HUES6 (cell line): ENCODE data around the gene REEP1.

Source experiments
- H3K27ac ChIP-seq: 2 replicates; pipeline ENCODE4 v1.7.0; 2013; ENCODE audit warnings: low read depth, mild to moderate bottlenecking, low read length, inconsistent platforms
- H3K27me3 ChIP-seq: 2 replicates; pipeline ENCODE4 v1.6.1; 2013; ENCODE audit warnings: low read length; ENCODE audit not compliant: control insufficient read depth, insufficient read depth
- H3K36me3 ChIP-seq: 2 replicates; pipeline ENCODE4 v1.6.1; 2013; ENCODE audit warnings: low read length; ENCODE audit not compliant: control insufficient read depth, insufficient read depth
- H3K4me1 ChIP-seq: 2 replicates; pipeline ENCODE4 v1.6.1; 2013; ENCODE audit warnings: low read length; ENCODE audit not compliant: control insufficient read depth, insufficient read depth
- H3K4me3 ChIP-seq: 2 replicates; pipeline ENCODE4 v1.5.1; 2013; ENCODE audit warnings: low read depth, low read length
- H3K9ac ChIP-seq: one replicate; pipeline ENCODE4 v1.6.1; 2013; ENCODE audit warnings: mild to moderate bottlenecking, low read length
- H3K9me3 ChIP-seq: 2 replicates; pipeline ENCODE4 v1.6.1; 2013; ENCODE audit warnings: low read depth, low read length; ENCODE audit not compliant: control insufficient read depth, insufficient read depth

The REEP1 gene

DNA sequence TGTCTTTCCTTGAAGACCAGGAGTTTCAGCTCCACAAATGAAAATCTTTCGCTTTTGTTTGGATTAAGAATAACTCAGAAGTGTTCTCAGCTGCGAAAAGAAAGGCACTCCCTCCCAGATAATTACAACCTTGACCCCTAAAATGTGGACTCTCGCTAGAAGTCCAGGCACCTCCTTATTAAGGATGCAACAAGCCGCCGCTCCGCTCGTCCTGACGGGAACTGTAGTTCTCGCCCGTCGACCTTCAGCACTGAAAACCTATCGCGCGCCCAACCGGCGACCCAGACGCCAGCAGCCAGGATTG, 142.7 kb downstream of the REEP1 start:
- Histone ChIP-seq H3K27me3 (no peaks in the 10 kb centered on the region), H3K4me1 (peaks cover 5% of the 10 kb centered on the region; the same call in 1 of the 2 replicates), H3K9me3 (no peaks in the 10 kb centered on the region), H3K27ac (no peak overlapping the region; the same call in 1 of the 2 replicates), H3K36me3 (peaks cover 5% of the 10 kb centered on the region; the same call in 1 of the 2 replicates), H3K4me3 (peak overlapping the region; percentile 96), H3K9ac (peak overlapping the region; percentile 99)

DNA sequence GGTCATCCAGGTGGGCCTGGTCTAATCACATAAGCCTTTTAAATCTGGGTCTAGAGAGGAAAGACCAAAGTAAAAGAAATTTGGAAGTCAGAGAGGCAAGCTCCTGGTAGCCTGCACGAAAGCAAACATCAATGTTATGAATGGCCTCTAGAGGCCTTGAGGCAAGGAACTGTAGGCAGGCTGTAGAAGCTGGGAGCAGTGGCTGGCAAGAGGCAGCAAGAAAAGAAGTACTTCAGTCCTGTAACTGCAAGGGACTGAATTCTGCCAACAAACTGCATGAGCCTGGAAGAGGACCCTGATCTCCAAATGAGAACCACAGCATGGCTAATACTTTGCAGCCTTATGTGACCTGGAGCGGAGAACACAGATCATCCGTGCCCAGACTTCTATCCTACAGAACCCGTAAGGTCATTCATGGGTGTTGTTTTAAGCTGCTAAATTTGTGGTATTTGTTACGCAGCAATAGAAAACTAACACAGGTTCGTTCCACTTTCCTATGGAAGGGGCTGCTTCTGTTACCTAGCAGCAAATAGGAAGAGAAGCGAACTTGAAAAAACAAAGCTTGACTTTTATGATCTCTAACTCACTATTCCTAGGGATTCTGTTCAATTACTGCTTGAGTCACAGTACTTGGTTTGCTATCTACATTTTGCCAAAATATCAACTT, 143.4 kb downstream of the REEP1 start:
- peaks cover 5% of the 10 kb centered on the region; the same call in 1 of the 2 replicates for H3K36me3 ChIP-seq
- no peaks in the 10 kb centered on the region for H3K9me3 ChIP-seq
- no peak overlapping the region for H3K27ac ChIP-seq
- H3K9ac ChIP-seq: peak overlapping the region; percentile 73
- H3K4me3 ChIP-seq: peak overlapping the region; percentile 96
- no peaks in the 10 kb centered on the region for H3K27me3 ChIP-seq
- peaks cover 5% of the 10 kb centered on the region; the same call in 1 of the 2 replicates for H3K4me1 ChIP-seq

DNA sequence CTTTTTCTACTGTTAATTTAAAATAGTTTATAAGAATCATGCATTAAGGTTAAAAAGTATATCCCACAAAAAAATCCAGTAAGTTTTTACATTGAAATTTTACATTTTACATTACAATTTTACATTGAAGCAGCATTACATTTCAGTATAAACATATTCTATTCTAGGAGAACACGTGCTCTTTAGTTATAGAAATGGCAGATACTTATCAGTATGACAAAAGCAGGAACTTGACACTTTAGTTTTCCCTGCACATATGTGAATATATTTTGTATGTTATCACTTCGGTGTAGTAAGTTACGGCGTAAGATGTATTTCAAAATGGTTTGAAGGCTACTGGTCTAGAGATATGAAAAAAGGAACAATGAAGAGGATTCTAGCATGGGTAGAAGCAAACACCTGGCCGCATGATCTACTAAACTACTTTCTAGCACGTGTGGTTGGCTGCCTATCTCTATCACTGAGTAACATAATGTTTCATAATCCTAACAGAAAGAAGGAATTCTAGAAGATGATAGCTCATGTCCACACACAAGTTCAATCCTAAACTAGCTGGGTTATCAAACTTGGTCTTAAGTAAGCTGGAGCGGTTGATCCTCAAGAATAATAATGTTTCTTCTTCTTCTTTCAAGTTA, 147.5 kb downstream of the REEP1 start:
- H3K27me3 ChIP-seq: no peaks in the 10 kb centered on the region
- no peak overlapping the region for H3K4me3 ChIP-seq
- peaks cover 10% of the 10 kb centered on the region for H3K36me3 ChIP-seq
- no peak overlapping the region for H3K9ac ChIP-seq
- peaks cover 5% of the 10 kb centered on the region; the same call in 1 of the 2 replicates for H3K4me1 ChIP-seq
- H3K9me3 ChIP-seq: no peaks in the 10 kb centered on the region
- no peak overlapping the region for H3K27ac ChIP-seq

DNA sequence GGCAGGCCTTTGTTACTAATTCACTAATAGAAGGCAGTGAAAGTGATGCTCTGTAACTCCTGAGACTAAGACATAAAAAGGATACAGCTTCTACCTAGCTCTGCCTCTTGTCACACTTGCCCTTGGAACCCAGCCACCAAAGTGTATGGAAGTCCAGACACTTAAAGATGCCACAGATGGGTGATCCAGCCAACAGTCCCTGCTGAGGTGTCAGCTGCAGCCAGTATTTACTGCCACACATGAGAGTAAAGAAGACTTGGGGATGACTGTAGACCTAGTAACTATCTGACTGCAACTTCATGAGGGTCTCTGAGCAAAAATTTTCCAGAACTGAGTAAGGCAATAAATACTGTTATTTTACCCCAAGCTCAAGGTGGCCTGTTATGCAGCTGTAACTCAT, 151.0 kb downstream of the REEP1 start:
- H3K4me1 ChIP-seq: no peaks in the 10 kb centered on the region
- H3K27me3 ChIP-seq: no peaks in the 10 kb centered on the region
- peaks cover 10% of the 10 kb centered on the region for H3K36me3 ChIP-seq
- H3K4me3 ChIP-seq: no peak overlapping the region
- no peaks in the 10 kb centered on the region for H3K9me3 ChIP-seq
- H3K27ac ChIP-seq: no peak overlapping the region
- no peak overlapping the region for H3K9ac ChIP-seq

DNA sequence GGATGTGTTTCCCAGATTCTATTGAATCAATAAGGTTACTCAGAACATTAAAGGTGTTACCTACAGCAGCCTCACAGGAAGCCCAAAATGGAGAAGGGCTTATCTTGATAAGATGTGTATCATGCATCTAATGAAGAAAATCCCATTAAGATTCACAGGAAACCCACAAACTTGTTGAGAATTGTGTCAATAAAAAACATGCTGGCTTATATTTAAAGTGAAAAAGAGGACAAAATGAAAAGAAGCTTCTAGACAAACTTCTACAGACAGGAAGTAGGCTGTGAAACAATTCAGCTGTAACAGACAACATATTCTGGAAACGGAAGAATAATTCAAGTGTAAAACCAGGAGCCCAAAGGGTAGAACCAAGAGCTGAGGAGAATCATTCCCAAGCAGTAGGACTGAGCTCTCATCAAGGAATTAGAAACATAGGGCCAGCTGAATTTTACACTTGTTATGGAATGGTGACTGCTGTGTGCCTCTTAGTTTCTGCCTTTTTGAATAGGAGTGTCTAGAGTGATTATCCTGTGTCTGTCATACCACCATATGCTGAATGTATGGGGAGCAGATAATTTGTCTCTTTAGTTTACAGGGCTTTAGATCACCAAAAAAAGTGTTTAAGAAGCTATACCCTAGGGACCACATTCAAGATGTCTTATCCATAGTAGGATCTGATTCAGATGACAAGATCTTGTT, 151.8 kb downstream of the REEP1 start:
- Histone ChIP-seq H3K4me3 (no peak overlapping the region), H3K9me3 (no peaks in the 10 kb centered on the region), H3K36me3 (peaks cover 16% of the 10 kb centered on the region), H3K9ac (no peak overlapping the region), H3K4me1 (no peaks in the 10 kb centered on the region), H3K27me3 (no peaks in the 10 kb centered on the region), H3K27ac (no peak overlapping the region)

DNA sequence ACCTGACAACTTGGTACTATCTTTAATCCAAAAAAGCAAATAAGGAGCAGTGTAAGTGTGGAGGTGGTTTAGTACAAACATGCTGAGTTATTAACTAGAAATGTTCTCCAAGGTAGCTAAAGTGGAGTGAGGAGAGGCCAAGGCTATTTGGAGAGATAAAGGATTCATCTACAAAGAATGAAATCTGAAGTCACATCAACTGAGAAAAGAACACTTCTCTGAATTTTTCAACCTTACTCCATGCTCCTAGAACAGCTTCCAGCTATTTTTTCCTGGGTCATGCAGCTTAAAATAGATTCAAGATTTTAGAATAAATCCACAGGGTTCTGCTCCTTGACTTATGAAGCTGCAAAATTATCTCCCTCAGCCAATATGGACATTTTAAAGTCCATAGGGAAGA, 160.8 kb downstream of the REEP1 start:
- no peak overlapping the region for H3K4me3 ChIP-seq
- no peaks in the 10 kb centered on the region for H3K4me1 ChIP-seq
- H3K27me3 ChIP-seq: no peaks in the 10 kb centered on the region
- no peaks in the 10 kb centered on the region for H3K9me3 ChIP-seq
- no peak overlapping the region for H3K27ac ChIP-seq
- no peak overlapping the region for H3K9ac ChIP-seq
- H3K36me3 ChIP-seq: peaks cover 58% of the 10 kb centered on the region

DNA sequence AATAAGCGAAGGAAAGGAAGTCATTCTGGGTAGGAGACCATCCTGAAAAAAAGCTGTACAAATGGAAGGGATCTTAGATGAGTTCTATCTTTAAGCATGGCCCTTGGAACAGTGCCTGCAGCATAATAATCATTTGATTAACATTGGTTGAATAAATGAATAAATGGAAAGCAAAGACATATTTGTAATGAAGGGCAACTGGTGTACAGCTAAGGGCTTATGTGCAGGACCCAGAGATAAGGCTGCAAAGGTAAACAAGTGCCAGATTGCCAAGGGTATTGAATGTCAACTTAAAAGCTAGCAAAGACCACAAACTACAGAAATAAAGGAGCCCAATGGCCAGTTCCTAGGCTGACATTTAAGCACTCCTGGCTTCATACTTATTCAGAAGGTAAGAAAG, 161.6 kb downstream of the REEP1 start:
- Histone ChIP-seq H3K4me1 (no peaks in the 10 kb centered on the region), H3K27me3 (no peaks in the 10 kb centered on the region), H3K9me3 (no peaks in the 10 kb centered on the region), H3K4me3 (no peak overlapping the region), H3K27ac (no peak overlapping the region), H3K36me3 (peaks cover 61% of the 10 kb centered on the region), H3K9ac (no peak overlapping the region)

DNA sequence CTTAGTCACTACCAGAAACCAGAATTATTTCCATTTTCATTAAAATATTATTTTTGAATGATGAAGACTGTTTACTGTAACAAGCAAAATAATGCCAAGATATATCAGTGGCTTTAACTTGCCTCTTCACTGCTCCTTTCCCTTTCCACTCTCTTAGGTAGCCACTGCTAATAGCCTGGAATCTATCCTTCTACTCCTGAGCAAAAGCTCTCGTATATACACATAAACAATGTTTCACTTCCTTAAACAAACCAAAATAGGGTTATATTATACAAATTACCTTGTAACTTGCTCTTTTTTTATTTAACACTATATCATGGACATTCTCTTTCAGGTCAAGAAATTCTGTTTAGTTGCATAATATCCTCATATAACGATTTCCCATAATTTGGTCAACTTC, 163.0 kb downstream of the REEP1 start:
- Histone ChIP-seq H3K9ac (no peak overlapping the region), H3K4me1 (no peaks in the 10 kb centered on the region), H3K27ac (no peak overlapping the region), H3K27me3 (no peaks in the 10 kb centered on the region), H3K4me3 (no peak overlapping the region), H3K9me3 (no peaks in the 10 kb centered on the region), H3K36me3 (peaks cover 68% of the 10 kb centered on the region)

DNA sequence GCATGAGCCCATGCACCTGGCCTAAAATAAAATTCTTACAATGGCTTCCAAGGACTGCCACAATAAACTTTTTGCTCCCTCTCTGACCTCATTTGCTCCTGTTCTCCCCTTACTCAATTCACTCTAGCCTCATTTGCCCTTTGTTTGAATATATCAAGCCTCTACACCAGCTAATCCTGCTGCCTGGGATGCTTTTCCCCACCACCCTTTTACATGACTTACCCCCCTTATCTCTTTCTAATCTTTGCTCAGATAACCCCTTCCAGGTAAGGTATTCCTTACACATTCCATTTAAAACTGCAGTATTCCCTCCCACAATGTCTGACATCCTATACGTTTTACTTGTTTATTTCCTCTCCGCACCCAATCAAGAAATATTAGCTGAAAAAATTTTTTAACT, 164.8 kb downstream of the REEP1 start:
- Histone ChIP-seq H3K27me3 (no peaks in the 10 kb centered on the region), H3K27ac (no peak overlapping the region), H3K4me1 (no peaks in the 10 kb centered on the region), H3K4me3 (no peak overlapping the region), H3K9me3 (no peaks in the 10 kb centered on the region), H3K9ac (no peak overlapping the region), H3K36me3 (peaks cover 69% of the 10 kb centered on the region)

DNA sequence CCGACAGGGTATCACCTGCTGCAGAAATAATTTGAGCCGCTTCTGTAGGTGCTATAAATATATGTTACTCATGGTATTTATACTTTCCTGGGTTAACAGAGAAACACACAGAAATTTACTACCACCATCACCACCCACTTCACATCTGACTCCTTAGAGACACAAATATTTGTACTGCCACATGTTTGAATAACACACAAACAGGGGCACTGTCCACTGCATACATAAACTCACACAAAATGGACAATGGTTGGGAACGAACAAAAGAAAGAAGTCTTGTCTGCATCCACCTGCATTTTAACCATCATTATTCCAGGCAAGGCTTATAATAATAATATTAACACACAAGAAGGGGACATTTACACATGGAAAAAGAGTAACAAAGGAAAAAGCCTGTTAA, 166.1 kb downstream of the REEP1 start:
- H3K4me1 ChIP-seq: no peaks in the 10 kb centered on the region
- H3K9ac ChIP-seq: no peak overlapping the region
- no peaks in the 10 kb centered on the region for H3K27me3 ChIP-seq
- H3K9me3 ChIP-seq: no peaks in the 10 kb centered on the region
- peaks cover 63% of the 10 kb centered on the region for H3K36me3 ChIP-seq
- no peak overlapping the region for H3K4me3 ChIP-seq
- H3K27ac ChIP-seq: no peak overlapping the region

DNA sequence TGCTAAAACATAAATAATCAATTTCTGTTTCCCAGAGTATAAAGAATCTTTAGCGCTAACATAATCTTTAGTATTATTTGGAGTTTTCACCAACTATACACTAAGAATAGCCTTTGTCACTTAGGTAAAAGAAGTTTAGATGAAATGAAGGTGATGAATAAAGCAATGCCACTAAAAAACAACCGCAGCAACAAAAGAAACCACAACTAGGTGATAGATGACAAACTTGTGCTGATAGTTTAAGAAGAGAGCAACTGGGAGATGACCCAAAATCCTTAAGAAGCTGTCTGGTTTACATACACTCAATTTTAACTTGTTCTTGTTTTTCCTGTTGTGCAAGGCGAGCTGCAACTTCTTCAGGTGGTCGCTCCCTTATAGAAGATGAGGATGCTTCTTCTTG, 167.0 kb downstream of the REEP1 start:
- H3K27me3 ChIP-seq: no peaks in the 10 kb centered on the region
- no peak overlapping the region for H3K9ac ChIP-seq
- no peaks in the 10 kb centered on the region for H3K9me3 ChIP-seq
- no peaks in the 10 kb centered on the region for H3K4me1 ChIP-seq
- no peak overlapping the region for H3K4me3 ChIP-seq
- peaks cover 66% of the 10 kb centered on the region for H3K36me3 ChIP-seq
- no peak overlapping the region for H3K27ac ChIP-seq
